Vagina (tissue), 2 donors: ENCODE data around the gene ST3GAL5. TPM values are rescaled to one million over a fixed set of nuclear protein-coding genes. Genes with fewer than 3 reads are reported as not detected.
"Not testable (repeated sequence)": the region's sequence is repeated elsewhere in the genome, so short reads cannot be mapped to it uniquely, and the experiment has no call there.

Source experiments
- DNase-seq, 2 donors: peaks; one replicate each; pipeline ENCODE4 v3.0.0-alpha.2; 2017; ENCODE audit errors: extremely low spot score in 2 of 2
- H3K27ac ChIP-seq: fragments of 200-600 bp; sonication (generic); one replicate; pipeline ENCODE4 v1.5.1; 2019
- H3K27me3 ChIP-seq: fragments of 200-600 bp; sonication (generic); one replicate; pipeline ENCODE4 v1.5.1; 2019
- H3K36me3 ChIP-seq, 2 donors: fragments of 200-600 bp; sonication (generic); one replicate each; pipeline ENCODE4 v1.5.1; 2017 to 2019
- H3K4me1 ChIP-seq: fragments of 200-600 bp; sonication (generic); one replicate; pipeline ENCODE4 v1.5.1; 2019
- H3K4me3 ChIP-seq, 2 donors: fragments of 200-600 bp; sonication (generic); 1 replicate in 1 of 2; 2 replicates in 1 of 2; pipeline ENCODE4 v1.5.1; 2016 to 2019
- H3K9me3 ChIP-seq: fragments of 200-600 bp; sonication (generic); one replicate; pipeline ENCODE4 v1.5.1; 2019
- POLR2A ChIP-seq, 2 donors: fragments of 450-650 bp; IDR thresholded peaks; one replicate each; pipeline ENCODE4 v1.6.1; 2017; ENCODE audit warnings: antibody characterized with exemption in 2 of 2, mild to moderate bottlenecking in 2 of 2, moderate library complexity in 2 of 2
- POLR2AphosphoS5 ChIP-seq, 2 donors: sonication (generic); formaldehyde crosslinking; IDR thresholded peaks; one replicate each; pipeline ENCODE4 v1.9.0; 2017; ENCODE audit warnings: antibody characterized with exemption in 2 of 2, mild to moderate bottlenecking in 2 of 2, low read depth in 1 of 2; ENCODE audit not compliant: insufficient read depth in 1 of 2
- intact Hi-C: fragments of 100-400 bp; cut with DNase I; formaldehyde crosslinking; loops from one replicate; pipeline ENCODE4 v1.15.1; 2023
- total RNA-seq: library from RNA; depleted of rRNA; stranded (reverse); fragments of >200 nt; gene quantifications from one replicate; pipeline ENCODE4 v1.2.3, GENCODE V29; 2016
- TF ChIP-seq, protein P1 (sequence below), 3 experiments: fragments of 450-650 bp in 2 of 3; fragments of 200-600 bp in 1 of 3; sonication (generic) in 1 of 3; IDR thresholded peaks; one replicate each; pipeline ENCODE4 v1.5.1; 2017 to 2019; ENCODE audit warnings: antibody characterized with exemption in 3 of 3, mild to moderate bottlenecking in 2 of 3, moderate library complexity in 2 of 3

Gene ST3GAL5
- total RNA-seq, 1 donor from 2014 or later = 16.2 TPM

GRCh38 chr2:85900366-85900765, 11.6 kb upstream of the ST3GAL5 start:
- DNase-seq = no peak
- Histone ChIP-seq H3K36me3 (no peaks in the 10 kb centered on the region), H3K27ac (no peak overlapping the region), H3K27me3 (no peaks in the 10 kb centered on the region), H3K9me3 (no peaks in the 10 kb centered on the region), H3K4me3 (no peak overlapping the region), H3K4me1 (peaks cover 5% of the 10 kb centered on the region)
- intact Hi-C loops = no loop called here
- TF ChIP-seq, protein P1, sequence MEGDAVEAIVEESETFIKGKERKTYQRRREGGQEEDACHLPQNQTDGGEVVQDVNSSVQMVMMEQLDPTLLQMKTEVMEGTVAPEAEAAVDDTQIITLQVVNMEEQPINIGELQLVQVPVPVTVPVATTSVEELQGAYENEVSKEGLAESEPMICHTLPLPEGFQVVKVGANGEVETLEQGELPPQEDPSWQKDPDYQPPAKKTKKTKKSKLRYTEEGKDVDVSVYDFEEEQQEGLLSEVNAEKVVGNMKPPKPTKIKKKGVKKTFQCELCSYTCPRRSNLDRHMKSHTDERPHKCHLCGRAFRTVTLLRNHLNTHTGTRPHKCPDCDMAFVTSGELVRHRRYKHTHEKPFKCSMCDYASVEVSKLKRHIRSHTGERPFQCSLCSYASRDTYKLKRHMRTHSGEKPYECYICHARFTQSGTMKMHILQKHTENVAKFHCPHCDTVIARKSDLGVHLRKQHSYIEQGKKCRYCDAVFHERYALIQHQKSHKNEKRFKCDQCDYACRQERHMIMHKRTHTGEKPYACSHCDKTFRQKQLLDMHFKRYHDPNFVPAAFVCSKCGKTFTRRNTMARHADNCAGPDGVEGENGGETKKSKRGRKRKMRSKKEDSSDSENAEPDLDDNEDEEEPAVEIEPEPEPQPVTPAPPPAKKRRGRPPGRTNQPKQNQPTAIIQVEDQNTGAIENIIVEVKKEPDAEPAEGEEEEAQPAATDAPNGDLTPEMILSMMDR (IDR thresholded peaks at IDR 0.05) = no peak
- TF ChIP-seq POLR2A (IDR thresholded peaks at IDR 0.05) (no peak), POLR2AphosphoS5 (IDR thresholded peaks at IDR 0.05; ENCODE audit: insufficient read depth in 1 of 2, low read depth in 1 of 2) (no peak)

- DNase-seq = no peak
- no peak overlapping the region for H3K4me3 ChIP-seq
- H3K27me3 ChIP-seq = no peaks in the 10 kb centered on the region
- H3K4me1 ChIP-seq = peaks cover 2% of the 10 kb centered on the region
- no peaks in the 10 kb centered on the region for H3K36me3 ChIP-seq
- intact Hi-C loops = no loop called here
- H3K27ac ChIP-seq = no peak overlapping the region
- no peaks in the 10 kb centered on the region for H3K9me3 ChIP-seq
- TF ChIP-seq, protein P1 (IDR thresholded peaks at IDR 0.05) = no peak
- TF ChIP-seq POLR2AphosphoS5 (IDR thresholded peaks at IDR 0.05; ENCODE audit: insufficient read depth in 1 of 2, low read depth in 1 of 2) (no peak), POLR2A (IDR thresholded peaks at IDR 0.05) (no peak)
Measured at GRCh38 chr2:85899849-85900248, 11.1 kb upstream of the ST3GAL5 start.

DNA sequence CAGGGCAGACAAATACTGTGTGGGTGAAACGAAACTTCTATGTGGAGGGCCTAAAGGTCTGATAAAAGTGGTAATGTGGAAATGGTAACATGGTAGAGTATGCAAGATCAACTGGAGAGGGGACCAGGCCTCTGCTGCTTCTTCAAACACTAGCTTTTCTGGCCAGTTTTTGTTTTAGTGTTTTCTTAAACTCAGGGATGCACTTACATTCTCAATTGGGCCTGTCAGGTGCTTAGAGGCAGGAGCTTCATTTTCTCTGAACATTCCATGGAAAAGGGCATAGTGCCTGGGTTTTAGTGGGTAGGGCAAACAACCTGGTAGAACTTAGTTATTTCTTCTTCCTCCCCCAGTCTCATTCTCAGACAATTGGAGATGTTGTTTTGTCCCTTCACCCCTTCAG, 10.5 kb upstream of the ST3GAL5 start:
- no peak for DNase-seq
- TF ChIP-seq, protein P1 (IDR thresholded peaks at IDR 0.05) = no peak
- TF ChIP-seq POLR2A (IDR thresholded peaks at IDR 0.05) = no peak
- no peak for TF ChIP-seq POLR2AphosphoS5 (IDR thresholded peaks at IDR 0.05; ENCODE audit: insufficient read depth in 1 of 2, low read depth in 1 of 2)
- intact Hi-C loops = no loop called here
- Histone ChIP-seq H3K4me1 (no peaks in the 10 kb centered on the region), H3K36me3 (no peaks in the 10 kb centered on the region), H3K27me3 (no peaks in the 10 kb centered on the region), H3K27ac (no peak overlapping the region), H3K9me3 (no peaks in the 10 kb centered on the region), H3K4me3 (no peak overlapping the region)

- DNase-seq = no peak
- no peaks in the 10 kb centered on the region for H3K36me3 ChIP-seq
- no peak for TF ChIP-seq POLR2AphosphoS5 (IDR thresholded peaks at IDR 0.05; ENCODE audit: insufficient read depth in 1 of 2, low read depth in 1 of 2)
- no peaks in the 10 kb centered on the region for H3K9me3 ChIP-seq
- no peaks in the 10 kb centered on the region for H3K4me1 ChIP-seq
- no peak overlapping the region for H3K27ac ChIP-seq
- H3K27me3 ChIP-seq = no peaks in the 10 kb centered on the region
- H3K4me3 ChIP-seq = no peak overlapping the region
- intact Hi-C loops = no loop called here
Measured at GRCh38 chr2:85898881-85899280, 10.1 kb upstream of the ST3GAL5 start.

DNA sequence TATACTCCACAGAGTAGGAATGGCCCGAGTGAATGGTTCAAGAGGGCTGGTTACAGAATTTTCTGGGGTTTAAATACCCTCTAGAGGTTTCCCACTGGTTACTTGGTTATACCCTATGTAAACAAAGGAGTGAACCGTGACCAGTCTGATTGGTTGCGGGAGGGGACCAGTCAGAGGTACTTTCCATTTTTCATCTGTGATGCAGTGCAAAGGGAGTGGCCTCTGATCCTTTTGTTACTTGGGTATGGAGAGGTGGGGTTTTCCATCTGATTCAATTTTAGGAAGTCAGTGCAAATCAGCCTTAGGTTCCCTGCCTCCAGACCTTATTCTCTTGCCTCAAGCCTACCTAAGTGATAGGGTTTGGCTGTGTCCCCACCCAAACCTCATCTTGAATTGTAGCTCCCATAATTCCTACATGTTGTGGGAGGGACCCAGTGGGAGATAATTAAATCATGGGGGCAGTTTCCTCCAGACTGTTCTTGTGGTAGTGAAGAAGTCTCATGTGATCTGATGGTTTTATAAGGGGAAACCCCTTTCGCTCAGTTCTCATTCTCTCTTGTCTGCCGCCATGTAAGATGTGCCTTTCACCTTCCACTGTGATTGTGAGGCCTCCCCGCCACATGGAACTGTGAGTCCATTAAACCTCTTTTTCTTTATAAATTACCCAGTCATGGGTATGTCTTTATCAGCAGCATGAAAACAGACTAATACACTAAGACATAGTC, 5.9 kb upstream of the ST3GAL5 start:
- not testable (repeated sequence) for H3K4me3 ChIP-seq, DNase-seq

DNA sequence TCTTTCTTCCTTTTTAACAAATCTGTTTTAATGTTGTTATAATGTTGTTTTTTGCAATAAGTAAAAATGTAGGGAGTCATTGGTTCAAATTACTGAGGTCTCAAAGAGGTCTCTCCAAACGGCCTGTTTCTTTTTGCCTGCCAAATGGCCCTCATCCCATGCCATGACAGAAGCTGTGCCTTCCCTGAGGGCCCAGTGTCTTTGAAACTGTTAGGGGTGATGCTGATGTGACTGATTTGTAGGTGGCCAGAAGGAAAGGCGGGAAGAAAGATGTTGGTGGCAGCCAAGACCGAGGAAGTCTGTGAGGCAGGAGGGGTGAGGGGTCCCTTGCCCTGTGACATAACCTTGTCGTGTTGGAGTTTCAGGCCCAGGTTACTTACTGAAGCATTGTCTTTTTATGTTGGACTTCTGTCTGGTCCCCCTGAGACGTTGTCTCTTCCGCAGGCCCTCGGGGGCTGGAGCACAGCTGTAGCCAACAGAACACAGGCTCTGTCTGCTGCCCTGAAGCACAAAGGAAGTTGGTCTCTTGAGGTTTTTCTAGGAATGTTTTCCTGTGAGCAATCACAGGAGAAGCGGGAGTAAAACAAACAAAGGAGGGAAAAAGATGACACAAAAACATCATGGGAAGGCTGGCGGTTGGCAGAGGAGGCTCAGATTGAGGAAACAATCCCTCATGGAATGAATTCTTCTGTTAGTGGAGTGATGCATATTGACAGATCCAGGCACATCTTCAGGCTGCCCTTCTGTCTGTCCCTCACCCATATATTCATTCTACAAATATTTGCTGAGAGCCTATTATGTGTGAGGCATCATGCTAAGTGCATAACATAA, 4.9 kb upstream of the ST3GAL5 start:
- TF ChIP-seq POLR2AphosphoS5 (IDR thresholded peaks at IDR 0.05; ENCODE audit: insufficient read depth in 1 of 2, low read depth in 1 of 2) (no peak), POLR2A (IDR thresholded peaks at IDR 0.05) (no peak)
- TF ChIP-seq, protein P1 (IDR thresholded peaks at IDR 0.05) = no peak
- Histone ChIP-seq H3K4me1 (peaks cover 14% of the 10 kb centered on the region), H3K4me3 (no peak overlapping the region), H3K27ac (no peak overlapping the region), H3K36me3 (no peaks in the 10 kb centered on the region), H3K27me3 (no peaks in the 10 kb centered on the region), H3K9me3 (no peaks in the 10 kb centered on the region)
- intact Hi-C loops = no loop called here
- DNase-seq = no peak

More for the DNA sequence above, 5.9 kb upstream of the ST3GAL5 start:
- H3K27ac ChIP-seq, H3K36me3 ChIP-seq, H3K9me3 ChIP-seq, H3K27me3 ChIP-seq, intact Hi-C loops: not testable (repeated sequence)
- H3K4me1 ChIP-seq = peaks cover 10% of the 10 kb centered on the region
